Measurements from ENCODE around the gene GFRA1.

DNA sequence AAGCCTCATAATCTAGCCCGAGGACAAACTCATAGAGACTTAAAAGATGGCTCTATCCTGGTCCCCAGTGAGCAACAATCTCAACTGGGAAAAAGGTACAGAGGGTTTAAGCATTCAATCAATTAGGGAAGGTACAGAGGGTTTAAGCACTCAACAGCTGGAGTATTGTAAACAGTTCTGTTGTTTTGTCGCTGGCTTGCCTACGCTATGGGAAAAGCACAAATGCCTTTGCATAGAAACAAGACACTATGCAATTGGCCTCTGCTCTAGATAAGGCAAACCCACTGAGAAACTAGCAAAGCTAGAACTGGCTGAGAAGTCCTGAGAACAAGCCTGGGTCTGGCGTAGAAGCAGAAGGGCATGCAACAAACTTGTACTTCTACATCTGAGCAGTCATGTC is 69.3 kb downstream of the GFRA1 start:
- TF ChIP-seq, protein P1, sequence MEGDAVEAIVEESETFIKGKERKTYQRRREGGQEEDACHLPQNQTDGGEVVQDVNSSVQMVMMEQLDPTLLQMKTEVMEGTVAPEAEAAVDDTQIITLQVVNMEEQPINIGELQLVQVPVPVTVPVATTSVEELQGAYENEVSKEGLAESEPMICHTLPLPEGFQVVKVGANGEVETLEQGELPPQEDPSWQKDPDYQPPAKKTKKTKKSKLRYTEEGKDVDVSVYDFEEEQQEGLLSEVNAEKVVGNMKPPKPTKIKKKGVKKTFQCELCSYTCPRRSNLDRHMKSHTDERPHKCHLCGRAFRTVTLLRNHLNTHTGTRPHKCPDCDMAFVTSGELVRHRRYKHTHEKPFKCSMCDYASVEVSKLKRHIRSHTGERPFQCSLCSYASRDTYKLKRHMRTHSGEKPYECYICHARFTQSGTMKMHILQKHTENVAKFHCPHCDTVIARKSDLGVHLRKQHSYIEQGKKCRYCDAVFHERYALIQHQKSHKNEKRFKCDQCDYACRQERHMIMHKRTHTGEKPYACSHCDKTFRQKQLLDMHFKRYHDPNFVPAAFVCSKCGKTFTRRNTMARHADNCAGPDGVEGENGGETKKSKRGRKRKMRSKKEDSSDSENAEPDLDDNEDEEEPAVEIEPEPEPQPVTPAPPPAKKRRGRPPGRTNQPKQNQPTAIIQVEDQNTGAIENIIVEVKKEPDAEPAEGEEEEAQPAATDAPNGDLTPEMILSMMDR (IDR thresholded peaks at IDR 0.05), result no peak
- no peak for TF ChIP-seq POLR2A (IDR thresholded peaks at IDR 0.05)

Data from lower leg skin (tissue), 3 donors.